GM19238 (cell line): ENCODE results near the gene KLHL6.

Experiments used
- DNase-seq: peaks from one replicate; pipeline ENCODE4 v3.0.0; 2011; ENCODE audit warnings: low spot score; ENCODE audit not compliant: insufficient read length

KLHL6 gene

GRCh38 chr3:183564046-183564445 is 8.5 kb upstream of the KLHL6 start:
- DNase-seq = no peak

- DNase-seq = no peak
Observed at GRCh38 chr3:183563536-183563874, 8.0 kb upstream of the KLHL6 start.

GRCh38 chr3:183560607-183561006 is 5.1 kb upstream of the KLHL6 start:
- no peak for DNase-seq

DNA sequence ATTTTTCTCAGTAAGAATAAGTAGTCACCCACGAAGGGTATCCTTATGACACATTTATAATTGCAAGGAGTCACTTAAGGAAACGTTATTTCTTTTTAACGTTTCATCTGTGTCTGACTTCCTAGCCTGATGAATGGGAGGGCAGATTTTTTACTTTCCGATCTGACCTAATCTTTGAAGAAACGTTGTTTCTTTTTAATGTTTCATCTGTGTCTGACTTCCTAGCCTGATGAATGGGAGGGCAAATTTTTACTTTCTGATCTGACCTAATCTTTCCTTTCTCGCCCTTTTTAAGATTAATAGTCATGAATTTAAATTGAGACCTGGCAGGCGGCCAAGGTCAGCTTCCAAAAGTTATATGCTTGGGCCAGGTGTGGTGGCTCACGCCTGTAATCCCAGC is 3.0 kb upstream of the KLHL6 start:
- DNase-seq = no peak

- no peak for DNase-seq
Observed at GRCh38 chr3:183556722-183557121, 1.2 kb upstream of the KLHL6 start.

DNA sequence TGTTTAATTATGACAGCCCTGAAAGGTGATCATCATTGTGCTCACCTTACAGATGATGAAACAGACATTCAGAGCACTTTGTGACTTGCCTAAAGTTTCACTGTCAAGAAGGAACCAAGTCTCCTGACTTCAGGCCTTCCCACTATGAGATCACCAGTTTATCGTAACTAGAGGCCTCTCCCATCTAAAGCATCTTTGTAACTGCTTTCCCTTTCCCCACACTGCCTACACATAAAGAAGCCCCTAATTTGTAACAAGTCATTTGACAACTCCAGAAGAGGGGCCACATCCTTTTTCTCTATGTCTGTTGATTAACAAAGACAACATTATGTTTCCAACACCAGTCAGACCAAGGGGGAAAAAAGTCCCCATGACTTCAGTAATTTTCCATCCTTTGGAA is 1.1 kb downstream of the KLHL6 start:
- DNase-seq = no peak

DNA sequence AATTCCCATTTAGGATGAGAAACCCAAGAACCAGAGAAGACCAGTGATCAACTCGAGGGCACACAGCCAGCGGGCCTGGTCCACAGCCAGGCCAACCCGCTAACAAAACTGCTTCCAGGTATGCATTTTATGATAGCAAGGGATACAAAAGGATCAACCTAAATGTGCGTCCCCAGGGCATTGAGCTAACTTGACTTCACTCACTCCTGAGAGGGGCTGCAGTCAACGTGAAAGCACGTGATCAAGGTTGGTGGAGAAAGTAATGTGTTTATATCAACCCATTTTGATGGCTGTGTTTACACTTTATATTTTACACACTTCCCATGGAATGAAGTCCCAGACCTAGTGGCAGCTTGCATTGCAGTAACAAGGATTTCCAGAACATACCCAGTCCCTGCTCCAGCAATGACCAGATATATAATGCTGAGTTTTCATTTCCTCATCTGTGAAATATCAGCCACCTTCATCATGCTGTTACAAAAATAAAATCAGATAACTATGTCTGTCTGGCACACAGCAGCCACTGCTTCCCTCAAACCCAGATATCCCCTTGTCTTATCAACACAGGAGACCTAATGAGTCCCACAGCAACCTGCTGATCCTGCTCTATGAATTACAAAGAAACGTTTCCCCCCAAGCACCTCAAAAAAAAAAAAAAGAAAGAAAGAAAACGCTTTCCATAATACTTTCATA is 2.0 kb downstream of the KLHL6 start:
- DNase-seq = no peak

DNA sequence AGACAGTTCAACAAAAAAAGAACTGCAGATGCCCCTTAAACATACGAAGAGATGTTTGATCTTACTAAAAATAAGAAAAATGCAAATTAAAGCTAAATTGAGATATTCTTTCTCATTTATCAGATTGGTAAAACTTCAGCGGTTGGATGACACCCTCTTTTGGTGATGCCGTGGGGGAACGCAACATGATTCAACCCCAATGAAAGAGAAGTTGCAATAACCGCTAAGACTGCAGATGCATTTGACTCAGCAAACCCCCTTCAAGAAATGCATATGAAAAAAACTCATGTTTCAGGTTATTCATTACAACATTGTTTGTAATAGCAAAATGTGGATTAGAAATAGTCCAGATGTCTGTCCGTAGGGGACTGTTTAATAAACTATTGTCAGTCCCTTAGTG is 3.6 kb downstream of the KLHL6 start:
- no peak for DNase-seq

DNA sequence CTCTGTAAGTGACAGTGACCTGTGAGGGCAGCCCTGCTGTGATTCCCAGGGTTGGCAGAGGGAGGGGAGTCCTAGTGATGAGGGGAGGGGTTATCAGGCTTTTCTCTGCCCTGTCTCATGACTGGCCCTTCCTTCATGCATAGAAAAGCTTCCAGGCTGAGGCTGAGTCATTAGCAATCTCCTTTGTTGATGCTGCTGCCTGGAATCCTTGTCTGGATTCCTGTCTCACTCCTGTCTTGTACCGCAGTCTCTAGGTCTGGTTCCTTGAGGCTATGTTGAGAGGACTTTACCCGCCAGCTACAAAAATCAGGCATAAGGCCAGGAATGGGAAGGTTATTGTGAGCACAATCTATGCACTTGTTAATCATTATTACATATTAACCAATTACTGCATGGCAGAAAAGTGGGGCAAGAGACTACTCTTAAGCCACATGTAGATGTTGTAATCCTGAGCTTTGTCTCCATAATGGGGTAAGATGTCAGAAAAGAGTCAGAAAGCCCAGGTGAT is 7.2 kb downstream of the KLHL6 start:
- DNase-seq = no peak

GRCh38 chr3:183546625-183547024 is 8.9 kb downstream of the KLHL6 start:
- DNase-seq = no peak

DNA sequence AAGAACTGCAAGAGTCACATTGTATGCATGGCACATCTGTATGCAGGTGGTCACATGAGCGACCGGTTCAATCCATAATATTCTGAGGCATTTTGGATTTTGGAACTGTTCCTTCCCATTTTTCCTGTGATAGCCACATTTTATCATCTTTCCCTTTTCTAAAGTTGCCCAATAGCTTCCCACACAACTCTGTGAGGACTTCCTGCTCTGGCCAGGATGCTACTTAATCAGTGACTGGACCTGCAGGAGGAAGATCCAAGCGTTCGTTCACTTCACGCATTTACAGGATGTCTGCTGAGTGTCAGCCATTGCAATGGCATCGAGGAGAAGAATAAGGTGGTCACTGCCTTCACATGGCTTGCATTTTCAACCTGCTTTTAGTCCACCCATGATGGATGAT is 9.8 kb downstream of the KLHL6 start:
- no peak for DNase-seq

DNA sequence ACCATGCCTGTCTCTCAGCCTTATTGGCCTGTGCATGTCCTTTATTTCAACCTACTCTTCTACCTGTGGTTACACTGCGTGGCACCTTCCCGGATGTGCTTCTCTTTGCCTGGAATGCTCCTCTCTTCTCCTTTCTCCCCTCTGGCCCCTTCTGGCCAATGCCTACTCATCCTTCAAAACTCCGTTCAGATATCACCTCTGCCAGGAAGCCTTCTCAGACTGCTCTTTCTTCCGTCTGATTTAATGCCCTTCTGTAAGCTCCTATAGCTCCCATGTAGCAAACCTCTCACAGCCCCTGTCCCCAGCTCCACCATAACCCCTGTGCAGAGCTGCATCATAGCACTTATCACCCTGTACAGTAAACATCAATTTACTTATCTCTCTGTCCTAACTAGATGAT is 13.2 kb downstream of the KLHL6 start:
- no peak for DNase-seq

DNA sequence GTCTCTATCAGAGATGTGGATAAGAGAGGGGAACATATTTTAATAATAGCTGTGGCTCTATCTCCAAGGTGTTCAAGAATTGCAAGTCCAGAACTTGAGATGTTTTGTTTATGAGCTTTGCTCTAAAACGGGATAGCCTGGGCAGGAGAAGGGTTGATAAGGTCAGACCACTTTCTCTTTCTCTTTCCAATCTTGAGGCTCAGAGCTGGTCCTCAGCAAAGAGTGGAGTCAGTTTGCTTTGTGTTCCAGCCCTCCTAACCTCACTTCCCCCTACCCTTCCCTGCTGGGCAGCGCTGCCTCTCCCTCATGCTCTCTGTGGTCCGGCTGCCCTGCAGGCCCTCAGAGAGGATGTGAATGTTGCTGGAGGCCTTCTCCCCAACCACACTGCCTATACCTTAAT is 13.8 kb downstream of the KLHL6 start:
- DNase-seq = no peak

- no peak for DNase-seq
Observed at GRCh38 chr3:183541235-183541655, 14.3 kb downstream of the KLHL6 start.

- DNase-seq = no peak
Observed at GRCh38 chr3:183540501-183541234, 14.8 kb downstream of the KLHL6 start.

DNA sequence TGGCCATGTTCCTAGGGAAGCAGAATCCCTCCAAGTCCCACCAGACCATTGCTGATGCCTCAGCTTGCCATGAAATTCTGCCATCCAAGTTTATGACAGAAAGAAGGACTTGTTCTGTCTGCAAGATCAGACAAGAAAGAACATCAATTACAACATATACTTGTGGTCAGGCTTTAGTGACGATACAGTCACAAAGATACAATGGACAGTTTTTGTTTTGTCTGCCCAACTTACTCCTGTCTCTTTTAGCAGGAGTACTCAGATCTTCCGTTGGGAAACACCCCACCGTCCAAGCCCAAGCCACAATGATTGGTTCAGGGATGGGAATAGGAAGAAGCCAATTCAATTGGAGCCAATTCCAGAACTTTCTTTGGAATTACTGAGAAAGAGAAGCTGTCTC is 15.7 kb downstream of the KLHL6 start:
- no peak for DNase-seq

DNA sequence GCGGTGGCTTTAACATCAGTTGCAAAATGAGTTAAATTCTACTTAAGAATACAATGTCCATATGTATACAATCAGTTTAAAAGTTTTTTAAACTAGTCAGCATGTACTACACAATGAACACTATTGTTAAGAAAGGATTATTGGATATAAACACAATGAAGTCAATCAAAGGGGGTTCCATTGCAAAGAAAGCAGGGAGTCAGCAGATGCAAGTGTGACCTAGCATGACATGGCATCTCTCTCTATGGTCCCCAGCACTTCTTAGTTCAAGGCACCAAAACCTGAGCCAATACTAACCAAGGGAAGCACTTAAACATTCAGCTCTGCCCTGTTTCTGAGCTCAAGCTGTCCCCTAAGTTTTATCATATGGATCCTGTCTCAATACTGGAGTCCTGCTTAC is 17.0 kb downstream of the KLHL6 start:
- no peak for DNase-seq

DNA sequence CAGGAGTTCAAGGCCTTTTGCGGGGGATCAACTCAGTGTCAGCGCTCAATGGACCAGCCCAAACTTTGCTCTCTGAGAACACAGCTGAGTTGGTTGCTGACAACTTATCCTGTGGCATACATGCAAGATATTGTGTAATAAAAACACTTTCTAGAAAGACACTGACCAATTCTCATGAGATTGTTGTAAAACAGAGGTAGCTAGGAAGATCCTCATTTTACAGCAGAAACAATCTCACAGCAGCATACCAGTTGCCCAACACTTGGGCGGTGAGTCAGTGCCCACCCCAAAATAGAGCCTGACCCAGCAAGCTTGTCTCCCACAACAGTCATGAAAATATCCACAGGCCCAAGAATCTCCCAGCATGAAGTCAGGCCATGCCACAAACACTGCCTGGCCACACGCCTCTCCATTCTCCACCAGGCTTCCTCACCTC is 18.2 kb downstream of the KLHL6 start:
- no peak for DNase-seq

GRCh38 chr3:183536238-183536880 is 19.1 kb downstream of the KLHL6 start:
- DNase-seq = no peak

DNA sequence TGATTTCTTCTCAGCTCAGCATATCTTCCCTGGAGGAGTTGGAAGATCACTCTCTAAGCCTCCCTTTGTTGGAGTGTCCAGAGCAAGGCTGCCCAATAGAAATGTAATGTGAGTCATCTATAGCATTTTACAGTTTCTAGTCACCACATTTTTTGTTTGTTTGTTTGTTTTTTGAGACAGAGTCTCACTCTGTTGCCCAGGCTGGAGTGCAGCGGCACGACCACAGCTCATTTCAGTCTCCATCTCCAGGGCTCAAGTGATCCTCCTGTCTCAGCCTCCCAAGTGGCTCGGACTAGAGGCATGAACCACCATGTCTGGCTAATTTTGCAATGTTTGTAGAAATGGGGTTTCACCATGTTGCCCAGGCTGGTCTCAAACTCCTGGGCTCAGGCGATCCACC is 21.3 kb downstream of the KLHL6 start:
- no peak for DNase-seq

GRCh38 chr3:183533412-183534132 is 21.9 kb downstream of the KLHL6 start:
- DNase-seq = no peak
